ENCODE measurements around the gene DYRK2.

The DYRK2 gene

GRCh38 chr12:67645126-67645525, 3.4 kb upstream of the DYRK2 start:
- DNase-seq (ENCODE audit: extremely low read depth, low read depth) = no peak
- no peak for TF ChIP-seq CTCF (IDR thresholded peaks at IDR 0.05; ENCODE audit: low read depth, low read length)

GRCh38 chr12:67645601-67646000, 2.9 kb upstream of the DYRK2 start:
- DNase-seq (ENCODE audit: extremely low read depth, low read depth) = peak; percentile 27
- TF ChIP-seq CTCF (IDR thresholded peaks at IDR 0.05; ENCODE audit: low read depth, low read length) = no peak

DNA sequence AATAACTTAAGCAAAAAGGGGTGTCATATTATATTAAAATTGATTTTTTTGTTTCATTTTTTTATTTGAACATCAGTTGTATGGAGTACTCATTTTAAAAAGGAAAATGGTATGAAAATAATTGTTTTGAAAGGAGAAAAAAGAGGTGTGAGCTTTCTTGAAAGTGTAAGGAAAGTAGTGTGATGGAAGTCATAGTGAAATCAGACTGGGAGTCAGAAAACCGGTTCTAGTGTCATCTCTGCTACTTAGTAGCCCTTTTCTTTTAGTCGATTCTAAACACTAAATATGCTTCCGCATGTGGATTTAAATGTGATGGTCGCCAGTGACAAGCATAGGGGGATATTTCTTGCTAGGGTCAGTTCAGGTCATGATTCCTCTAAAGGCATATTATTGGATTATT, 1.8 kb upstream of the DYRK2 start:
- no peak for DNase-seq (ENCODE audit: extremely low read depth, low read depth)
- no peak for TF ChIP-seq CTCF (IDR thresholded peaks at IDR 0.05; ENCODE audit: low read depth, low read length)

GRCh38 chr12:67647181-67647798, 1.3 kb upstream of the DYRK2 start:
- no peak for TF ChIP-seq CTCF (IDR thresholded peaks at IDR 0.05; ENCODE audit: low read depth, low read length)
- no peak for DNase-seq (ENCODE audit: extremely low read depth, low read depth)

- DNase-seq (ENCODE audit: extremely low read depth, low read depth) = peak; percentile 75
- TF ChIP-seq CTCF (IDR thresholded peaks at IDR 0.05; ENCODE audit: low read depth, low read length) = peak; percentile 39
Observed at GRCh38 chr12:67647799-67648520, 585 bp upstream of the DYRK2 start.

DNA sequence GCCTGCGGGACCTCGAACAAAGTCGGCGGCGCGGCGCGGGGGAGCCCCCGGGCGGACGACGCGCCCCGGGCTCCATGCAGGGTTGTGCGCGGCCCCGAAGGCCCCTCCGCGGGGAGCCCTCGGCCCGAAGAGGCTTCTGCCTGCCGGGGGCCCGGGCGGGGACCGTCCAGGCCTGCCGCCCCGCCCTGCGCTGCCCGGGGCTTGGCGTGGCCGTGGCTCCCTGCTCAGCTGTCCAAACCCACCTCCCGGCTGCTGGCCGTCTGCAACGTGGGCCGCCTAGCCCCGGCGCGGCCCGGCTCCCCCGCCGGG, 670 bp downstream of the DYRK2 start:
- DNase-seq (ENCODE audit: extremely low read depth, low read depth) = no peak
- no peak for TF ChIP-seq CTCF (IDR thresholded peaks at IDR 0.05; ENCODE audit: low read depth, low read length)

- no peak for TF ChIP-seq CTCF (IDR thresholded peaks at IDR 0.05; ENCODE audit: low read depth, low read length)
Observed at GRCh38 chr12:67649570-67650387, 1.2 kb downstream of the DYRK2 start.

More at GRCh38 chr12:67649570-67650387, 1.2 kb downstream of the DYRK2 start:
- no peak for DNase-seq (ENCODE audit: extremely low read depth, low read depth)

All from AG09319 (cell line).